ENCODE data around the gene L1CAM. TPM values are rescaled to one million over a fixed set of nuclear protein-coding genes. Genes with fewer than 3 reads are reported as not detected.

L1CAM gene
- polyA plus RNA-seq, 1 of the 3 experiments (the other 2 are of a cell fraction), result 1.9 TPM

- Histone ChIP-seq H3K4me3 (ENCODE audit: low read depth in 2 of 2, low read length in 1 of 2) (no peak overlapping the region), H3K9ac (no peak overlapping the region), H3K79me2 (ENCODE audit: insufficient read depth) (no peaks in the 10 kb centered on the region), H3K4me2 (no peak overlapping the region), H4K20me1 (ENCODE audit: insufficient read depth) (no peaks in the 10 kb centered on the region), H3K27ac (ENCODE audit: low read depth in 2 of 2, low read length in 1 of 2) (no peak overlapping the region), H3K27me3 (ENCODE audit: insufficient read depth) (peaks cover 30% of the 10 kb centered on the region; the same call in 1 of the 2 replicates), H3F3A (replicated peaks; ENCODE audit: insufficient read depth) (no peaks in the 10 kb centered on the region), H3K4me1 (ENCODE audit: control insufficient read depth in 1 of 2, insufficient read depth in 2 of 2, low read depth in 1 of 2, low read length in 1 of 2) (peaks cover 0 to 14% of the 10 kb centered on the region in 2 experiments; a peak in 1 of 4 replicates), H3K36me3 (replicated peaks in 1 of 2; ENCODE audit: control insufficient read depth in 1 of 2, insufficient read depth in 2 of 2, low read length in 1 of 2) (no peaks in the 10 kb centered on the region), H3K9me3 (no peaks in the 10 kb centered on the region), H3K9me2 (no peaks in the 10 kb centered on the region), H2AFZ (ENCODE audit: low read depth) (no peak overlapping the region)
- CTCF ChIA-PET, result no interaction called here
- POLR2A ChIA-PET, result no interaction called here
- no peak for TF ChIP-seq GATA2 (CRISPR knock-in tag; IDR thresholded peaks at IDR 0.05)
- no peak for TF ChIP-seq SIN3A (IDR thresholded peaks at IDR 0.05; ENCODE audit: borderline replicate concordance, low read depth, low read length)
- TF ChIP-seq TCF12 (IDR thresholded peaks at IDR 0.05), result no peak
- TF ChIP-seq FOXM1 (IDR thresholded peaks at IDR 0.05; ENCODE audit: low read depth), result no peak
- no peak for TF ChIP-seq RAD21 (IDR thresholded peaks at IDR 0.05; ENCODE audit: low read length)
- TF ChIP-seq TEAD4 (IDR thresholded peaks at IDR 0.05; ENCODE audit: borderline replicate concordance, insufficient read depth), result no peak
- TF ChIP-seq JUND (IDR thresholded peaks at IDR 0.05), result no peak
- no peak for TF ChIP-seq MEF2A (IDR thresholded peaks at IDR 0.05; ENCODE audit: borderline replicate concordance, low read depth)
- no peak for TF ChIP-seq CTCF (IDR thresholded peaks at IDR 0.05)
- 45% methylated on average over 5 of the region's 5 CpGs for WGBS (ENCODE audit: low lambda C conversion rate)
- DNase-seq, result no peak
Observed at GRCh38 chrX:153813161-153813560, 72.8 kb downstream of the L1CAM start.

- Histone ChIP-seq H3K79me2 (ENCODE audit: insufficient read depth) (no peaks in the 10 kb centered on the region), H3K27me3 (ENCODE audit: insufficient read depth) (peaks cover 22% of the 10 kb centered on the region; the same call in 1 of the 2 replicates), H3K4me1 (ENCODE audit: control insufficient read depth in 1 of 2, insufficient read depth in 2 of 2, low read depth in 1 of 2, low read length in 1 of 2) (peaks cover 0 to 8% of the 10 kb centered on the region in 2 experiments; a peak in 1 of 4 replicates), H3K36me3 (replicated peaks in 1 of 2; ENCODE audit: control insufficient read depth in 1 of 2, insufficient read depth in 2 of 2, low read length in 1 of 2) (no peaks in the 10 kb centered on the region), H3K4me3 (ENCODE audit: low read depth in 2 of 2, low read length in 1 of 2) (no peak overlapping the region), H2AFZ (ENCODE audit: low read depth) (no peak overlapping the region), H3K9me2 (no peaks in the 10 kb centered on the region), H3K27ac (ENCODE audit: low read depth in 2 of 2, low read length in 1 of 2) (no peak overlapping the region), H3K4me2 (no peak overlapping the region), H3K9me3 (no peaks in the 10 kb centered on the region), H3K9ac (no peak overlapping the region), H4K20me1 (ENCODE audit: insufficient read depth) (no peaks in the 10 kb centered on the region), H3F3A (replicated peaks; ENCODE audit: insufficient read depth) (no peaks in the 10 kb centered on the region)
- DNase-seq, result no peak
- WGBS (ENCODE audit: low lambda C conversion rate), result 49% methylated on average over 10 of the region's 14 CpGs
- no peak for TF ChIP-seq ELF1 (IDR thresholded peaks at IDR 0.05)
- TF ChIP-seq YY1 (IDR thresholded peaks at IDR 0.05; ENCODE audit: low read depth), result no peak
- no peak for TF ChIP-seq GABPA (IDR thresholded peaks at IDR 0.05; ENCODE audit: low read depth)
- ChIA-PET POLR2A (no interaction called here), CTCF (interaction anchor here (1.1 kb wide), 1 partner anchor 49 kb away, joined by 4 read pairs; no protein-coding TSS in a partner anchor)
Observed at GRCh38 chrX:153812220-153812619, 73.8 kb downstream of the L1CAM start.

Other genes with a start within 250 kb of the L1CAM start
- 0.05 and 0.08 TPM in 2 replicates for gene DUSP9, start 239.0 kb downstream of the L1CAM start, polyA plus RNA-seq (2012; rRNA removed)
- 1.2 and 2.5 TPM in 2 replicates for gene PNCK, start 212.4 kb downstream of the L1CAM start, polyA plus RNA-seq (2012; rRNA removed)
- 22.3 and 30.8 TPM in 2 replicates for gene SLC6A8, start 198.2 kb downstream of the L1CAM start, polyA plus RNA-seq (2012; rRNA removed)
- gene BCAP31, start 161.8 kb downstream of the L1CAM start, polyA plus RNA-seq (2012; rRNA removed), result 173 and 220 TPM in 2 replicates
- 7.2 and 7.9 TPM in 2 replicates for gene ABCD1, start 161.3 kb downstream of the L1CAM start, polyA plus RNA-seq (2012; rRNA removed)
- 13.8 and 15.5 TPM in 2 replicates for gene PLXNB3, start 121.9 kb downstream of the L1CAM start, polyA plus RNA-seq (2012; rRNA removed)
- 0.50 and 0.74 TPM in 2 replicates for gene SRPK3, start 105.1 kb downstream of the L1CAM start, polyA plus RNA-seq (2012; rRNA removed)
- 78.0 and 107 TPM in 2 replicates for gene IDH3G, start 91.8 kb downstream of the L1CAM start, polyA plus RNA-seq (2012; rRNA removed)
- 326 and 367 TPM in 2 replicates for gene SSR4, start 91.5 kb downstream of the L1CAM start, polyA plus RNA-seq (2012; rRNA removed)
- 1.9 and 2.4 TPM in 2 replicates for gene PDZD4, start 55.6 kb downstream of the L1CAM start, polyA plus RNA-seq (2012; rRNA removed)
- not detected in 2 replicates for gene AVPR2, start 18.5 kb upstream of the L1CAM start, polyA plus RNA-seq (2012; rRNA removed)
- 1.6 and 2.2 TPM in 2 replicates for gene ARHGAP4, start 40.1 kb upstream of the L1CAM start, polyA plus RNA-seq (2012; rRNA removed)
- gene NAA10, start 48.9 kb upstream of the L1CAM start, polyA plus RNA-seq (2012; rRNA removed), result 192 and 229 TPM in 2 replicates
- gene RENBP, start 58.5 kb upstream of the L1CAM start, polyA plus RNA-seq (2012; rRNA removed), result 0.90 and 1.0 TPM in 2 replicates
- gene HCFC1, start 85.6 kb upstream of the L1CAM start, polyA plus RNA-seq (2012; rRNA removed), result 4.7 and 9.5 TPM in 2 replicates
- 9.4 and 10.9 TPM in 2 replicates for gene TMEM187, start 86.6 kb upstream of the L1CAM start, polyA plus RNA-seq (2012; rRNA removed)
- 66.1 and 68.5 TPM in 2 replicates for gene IRAK1, start 133.7 kb upstream of the L1CAM start, polyA plus RNA-seq (2012; rRNA removed)
- gene MECP2, start 211.5 kb upstream of the L1CAM start, polyA plus RNA-seq (2012; rRNA removed), result 7.0 and 8.2 TPM in 2 replicates

Data from SK-N-SH (cell line).